Activated CD4-positive, alpha-beta T cell treated with anti-CD3 and anti-CD28 coated beads, Interleukin-2, amount 50 U/mL, for 16 hours (primary cell): ENCODE measurements around the gene SPATA9.

Experiments
- DNase-seq: peaks from one replicate; pipeline ENCODE4 v3.0.0-alpha.2; 2020

SPATA9 gene

GRCh38 chr5:95615164-95615467 is 67.7 kb downstream of the SPATA9 start:
- peak; percentile 44 for DNase-seq

DNA sequence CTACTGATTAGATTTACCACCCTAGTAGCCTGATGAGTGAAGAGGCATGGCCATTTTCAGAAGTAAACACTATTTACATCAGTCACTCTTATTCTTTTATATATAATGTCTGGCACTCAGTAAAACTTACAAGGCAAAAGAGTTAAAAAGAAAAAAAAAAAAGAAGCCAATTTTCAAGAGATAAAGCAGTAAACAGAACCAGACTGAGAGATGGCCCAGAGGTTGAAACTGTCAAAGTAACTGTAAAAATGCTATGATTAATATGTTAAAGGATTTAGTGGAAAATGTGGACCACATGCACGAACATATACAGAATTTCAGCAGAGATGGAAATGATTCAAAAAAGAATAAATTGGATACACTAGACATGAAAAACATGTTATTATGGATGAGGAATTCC is 69.3 kb downstream of the SPATA9 start:
- no peak for DNase-seq

GRCh38 chr5:95611396-95611795 is 71.4 kb downstream of the SPATA9 start:
- no peak for DNase-seq

DNA sequence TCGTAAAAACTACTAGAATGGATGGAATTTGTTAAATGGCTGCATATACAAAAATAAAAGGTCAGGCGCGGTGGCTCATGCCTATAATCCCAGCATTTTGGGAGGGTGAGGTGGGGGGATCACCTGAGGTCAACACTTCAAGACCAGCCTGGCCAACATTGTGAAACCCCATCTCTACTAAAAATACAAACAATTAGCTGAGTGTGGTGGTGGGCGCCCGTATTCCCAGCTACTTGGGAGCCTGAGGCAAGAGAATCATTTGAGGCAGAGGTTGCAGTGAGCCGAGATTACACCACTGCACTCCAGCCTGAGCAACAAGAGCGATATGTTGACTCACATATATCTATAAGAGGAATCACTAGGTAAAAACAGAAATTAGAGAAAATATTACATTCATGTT is 72.2 kb downstream of the SPATA9 start:
- no peak for DNase-seq

- DNase-seq = no peak
Observed at GRCh38 chr5:95609711-95610110, 73.1 kb downstream of the SPATA9 start.
